Activated naive CD8-positive, alpha-beta T cell treated with anti-CD3 and anti-CD28 coated beads, Interleukin-2, amount 10 ng/mL, durations not matched to agents 7 days and 5 days (primary cell): ENCODE measurements around the gene NTN3. TPM values are rescaled to one million over a fixed set of nuclear protein-coding genes. Genes with fewer than 3 reads are reported as not detected.
"Not testable (repeated sequence)": the region's sequence is repeated elsewhere in the genome, so short reads cannot be mapped to it uniquely, and the experiment has no call there.

Experiments
- ATAC-seq: fragments of 150-1000 bp; cut with Tn5 transposase; one replicate; pipeline ENCODE4 v1.10.0; 2021; ENCODE audit warnings: low read depth, moderate library complexity
- POLR2A ChIA-PET: fragments of 350-600 bp; sonication (Branson Sonifier 250); formaldehyde crosslinking; loops from one replicate; lab custom pipeline; 2021; ENCODE audit warnings: antibody characterized with exemption; lab: Charles Lee
- DNase-seq: peaks from one replicate; pipeline ENCODE4 v3.0.0; 2021
- H3K27ac Mint-ChIP-seq: one replicate; pipeline ENCODE4 v1.8.0; 2022; ENCODE audit warnings: mild to moderate bottlenecking, mixed read lengths
- H3K27me3 Mint-ChIP-seq: one replicate; pipeline ENCODE4 v1.8.0; 2022; ENCODE audit warnings: mild to moderate bottlenecking, moderate library complexity, mixed read lengths
- H3K36me3 Mint-ChIP-seq: one replicate; pipeline ENCODE4 v1.8.0; 2021; ENCODE audit warnings: mild to moderate bottlenecking, mixed read lengths
- H3K4me1 Mint-ChIP-seq: one replicate; pipeline ENCODE4 v1.8.0; 2021; ENCODE audit warnings: mixed read lengths
- H3K4me3 Mint-ChIP-seq: one replicate; pipeline ENCODE4 v1.8.0; 2022; ENCODE audit warnings: mild to moderate bottlenecking, moderate library complexity, mixed read lengths
- H3K9me3 Mint-ChIP-seq: one replicate; pipeline ENCODE4 v1.8.0; 2021; ENCODE audit warnings: mixed read lengths
- total RNA-seq, 2 experiments: library from RNA; stranded (reverse); gene quantifications; one replicate each; pipeline ENCODE4 v1.2.3, GENCODE V29; 2021

NTN3 gene
- total RNA-seq, 2 experiments from 2014 or later = not detected

DNA sequence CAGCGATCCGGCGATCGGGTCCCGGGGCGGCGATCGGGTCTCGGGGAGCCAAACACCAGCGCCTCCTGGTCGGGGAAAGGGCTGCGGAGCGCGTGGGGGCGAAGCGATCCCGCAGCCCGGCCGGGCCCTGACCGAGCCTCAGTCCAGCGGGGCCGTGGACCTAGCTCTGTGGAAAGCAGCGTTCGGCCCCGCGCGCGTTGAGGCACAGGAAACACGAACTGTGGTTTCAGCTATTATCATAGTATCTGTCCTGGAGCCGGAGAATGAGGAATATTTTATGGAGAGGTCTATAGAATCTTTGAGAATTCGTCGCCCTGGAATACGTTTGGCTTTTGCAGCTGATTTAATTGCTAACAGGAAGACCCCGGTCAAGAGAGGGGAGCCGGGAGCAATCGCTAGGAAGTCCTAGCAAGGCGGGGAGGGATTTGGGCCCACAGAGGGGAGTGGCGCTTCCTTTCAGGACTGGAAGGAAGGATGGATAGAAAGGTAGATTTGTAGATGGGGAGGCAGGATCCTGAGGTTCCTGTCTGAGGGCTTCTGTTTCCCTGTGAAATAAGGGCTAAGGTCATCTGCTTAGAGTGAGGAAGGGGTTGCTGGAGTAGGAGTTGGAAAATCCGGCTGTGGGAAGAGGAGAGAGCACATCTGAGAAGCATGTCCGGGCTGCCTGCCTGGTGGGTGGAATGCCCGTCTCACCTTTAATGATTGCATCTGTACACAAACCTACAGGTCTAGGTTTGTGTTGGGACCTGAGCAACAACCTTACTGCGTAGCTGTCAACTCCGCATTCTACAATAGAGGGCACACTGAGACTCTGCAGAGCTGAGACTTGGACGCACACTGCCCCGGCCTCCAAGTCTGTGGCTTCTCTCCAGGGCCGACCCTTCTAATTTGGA lies 41.1 kb upstream of the NTN3 start:
- Mint-ChIP-seq H3K4me3 (peak overlapping the region; percentile 92), H3K9me3 (no peaks in the 10 kb centered on the region), H3K36me3 (peaks cover 25% of the 10 kb centered on the region), H3K27ac (peak overlapping the region; percentile 63), H3K27me3 (no peaks in the 10 kb centered on the region), H3K4me1 (peaks cover 29% of the 10 kb centered on the region)
- no peak for ATAC-seq
- POLR2A ChIA-PET = interaction anchor here (0.6 to 3.0 kb wide), 12 partner anchors 10 to 178 kb away, joined by 3 to 21 read pairs (median 4); partner anchors contain the start of genes AMDHD2, ECI1, PDPK1 and TBC1D24
- DNase-seq = no peak

DNA sequence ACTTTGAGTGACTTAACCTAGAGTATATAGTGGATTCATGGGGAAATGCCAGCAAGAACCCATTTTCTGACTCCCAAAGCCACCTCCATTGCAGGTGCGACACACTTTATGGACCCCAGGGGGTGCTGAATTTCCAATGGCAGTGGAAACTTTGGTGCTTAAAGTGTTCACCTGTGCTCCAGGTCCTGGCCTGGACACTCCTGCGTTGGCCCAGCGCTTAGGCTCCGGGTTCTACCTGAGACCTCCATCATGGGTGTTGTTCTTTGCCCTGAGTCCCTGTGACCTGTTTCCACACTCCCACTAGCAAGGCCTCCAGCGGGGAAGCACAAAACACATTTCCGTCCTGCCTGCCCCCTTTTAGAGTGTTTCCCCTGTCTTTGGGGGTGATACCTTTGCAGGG lies 38.8 kb upstream of the NTN3 start:
- DNase-seq (no peak), ATAC-seq (no peak)
- Mint-ChIP-seq H3K27ac (no peak overlapping the region), H3K36me3 (peaks cover 39% of the 10 kb centered on the region), H3K27me3 (no peaks in the 10 kb centered on the region), H3K4me1 (peaks cover 29% of the 10 kb centered on the region), H3K9me3 (no peaks in the 10 kb centered on the region), H3K4me3 (no peak overlapping the region)
- POLR2A ChIA-PET = no interaction called here

DNA sequence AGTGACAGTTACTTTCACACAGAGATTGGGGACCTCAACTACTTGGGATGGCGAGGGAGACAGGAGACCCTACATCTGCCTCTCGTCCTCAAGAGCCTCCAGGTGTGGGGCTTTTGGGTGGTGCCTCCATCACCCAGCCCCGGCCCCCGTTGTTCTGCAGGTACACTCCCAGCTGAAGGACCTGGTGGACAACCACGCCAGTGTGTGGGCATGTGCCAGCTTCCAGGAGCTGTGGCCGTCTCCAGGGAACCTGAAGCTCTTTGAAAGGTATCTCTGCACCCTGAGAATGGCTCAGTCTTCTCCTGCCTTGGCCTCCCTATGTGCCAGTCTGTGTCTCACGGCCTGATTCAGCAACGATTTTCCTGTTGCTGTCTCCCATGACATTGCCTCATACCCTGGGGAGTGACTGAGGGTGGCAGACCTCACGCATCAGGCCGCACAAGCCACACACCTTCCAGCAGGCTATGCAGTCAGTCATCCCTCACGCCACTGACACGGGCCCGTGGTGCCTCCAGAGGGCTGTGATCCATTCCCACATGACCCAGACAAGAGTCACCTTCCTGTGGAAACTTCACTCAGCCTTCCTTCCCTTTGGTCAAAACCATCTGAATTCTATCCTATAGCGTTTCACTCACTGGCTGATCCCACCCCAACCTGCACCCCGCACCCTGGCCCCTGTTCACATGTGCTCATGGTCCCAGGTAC lies 38.1 kb upstream of the NTN3 start:
- Mint-ChIP-seq H3K36me3 (peaks cover 41% of the 10 kb centered on the region), H3K4me1 (peaks cover 24% of the 10 kb centered on the region), H3K27me3 (no peaks in the 10 kb centered on the region), H3K27ac (no peak overlapping the region), H3K4me3 (no peak overlapping the region), H3K9me3 (no peaks in the 10 kb centered on the region)
- DNase-seq (no peak), ATAC-seq (no peak)
- POLR2A ChIA-PET = no interaction called here

- not testable (repeated sequence) for ATAC-seq, DNase-seq, H3K27me3 Mint-ChIP-seq, H3K4me3 Mint-ChIP-seq, H3K9me3 Mint-ChIP-seq
- POLR2A ChIA-PET = interaction anchor here (0.7 to 0.8 kb wide), 2 partner anchors 15 to 20 kb away, joined by 3 read pairs; no protein-coding TSS in a partner anchor
- H3K27ac Mint-ChIP-seq = peak overlapping the region; percentile 21
- peaks cover 49% of the 10 kb centered on the region for H3K36me3 Mint-ChIP-seq
- peaks cover 27% of the 10 kb centered on the region for H3K4me1 Mint-ChIP-seq
These were observed 35.9 kb upstream of the NTN3 start for GRCh38 chr16:2435236-2435635.

DNA sequence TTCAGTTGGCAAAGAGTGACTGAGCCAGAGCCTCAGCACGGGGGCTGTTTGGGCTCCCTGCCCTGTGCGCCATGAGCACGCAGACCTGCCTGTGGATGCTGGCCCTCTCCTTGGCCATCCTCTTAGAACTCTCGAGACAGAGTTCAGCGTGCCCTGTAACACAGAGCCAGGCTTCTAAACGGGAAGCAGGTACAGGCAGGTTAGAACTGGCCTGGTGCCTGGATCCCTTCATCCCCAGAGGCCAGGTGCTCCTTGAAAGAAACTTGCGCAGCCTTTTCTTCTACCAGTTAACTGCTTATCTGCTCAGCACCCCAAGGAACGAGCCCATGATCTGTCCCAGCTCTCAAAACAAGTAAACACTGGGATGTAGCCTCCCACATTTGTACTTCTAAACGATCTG lies 35.0 kb upstream of the NTN3 start:
- Mint-ChIP-seq H3K27me3 (no peaks in the 10 kb centered on the region), H3K4me1 (peaks cover 21% of the 10 kb centered on the region), H3K9me3 (no peaks in the 10 kb centered on the region), H3K36me3 (peaks cover 44% of the 10 kb centered on the region), H3K4me3 (no peak overlapping the region), H3K27ac (no peak overlapping the region)
- no peak for ATAC-seq
- no peak for DNase-seq
- POLR2A ChIA-PET = interaction anchor here (0.7 kb wide), 1 partner anchor 14 kb away, joined by 3 read pairs; no protein-coding TSS in a partner anchor

- Mint-ChIP-seq H3K27me3 (no peaks in the 10 kb centered on the region), H3K36me3 (peaks cover 46% of the 10 kb centered on the region), H3K27ac (no peak overlapping the region), H3K9me3 (no peaks in the 10 kb centered on the region), H3K4me1 (peaks cover 21% of the 10 kb centered on the region), H3K4me3 (no peak overlapping the region)
- ATAC-seq = no peak
- DNase-seq = no peak
- POLR2A ChIA-PET = interaction anchor here (1.3 kb wide), 1 partner anchor 9 kb away, joined by 5 read pairs; no protein-coding TSS in a partner anchor
These were observed 33.9 kb upstream of the NTN3 start for GRCh38 chr16:2437032-2437790.

GRCh38 chr16:2438121-2438520 lies 33.0 kb upstream of the NTN3 start:
- POLR2A ChIA-PET = interaction anchor here (0.7 to 4.4 kb wide), 4 partner anchors 8 to 527 kb away, joined by 3 to 21 read pairs (median 6); partner anchors contain the start of gene CCNF
- ATAC-seq (no peak), DNase-seq (no peak)
- Mint-ChIP-seq H3K9me3 (no peaks in the 10 kb centered on the region), H3K36me3 (peaks cover 41% of the 10 kb centered on the region), H3K27me3 (no peaks in the 10 kb centered on the region), H3K27ac (no peak overlapping the region), H3K4me1 (peaks cover 19% of the 10 kb centered on the region), H3K4me3 (no peak overlapping the region)

- peaks cover 16% of the 10 kb centered on the region for H3K4me1 Mint-ChIP-seq
- ATAC-seq (no peak), DNase-seq (no peak)
- H3K27me3 Mint-ChIP-seq = no peaks in the 10 kb centered on the region
- POLR2A ChIA-PET = interaction anchor here (0.5 to 4.4 kb wide), 4 partner anchors 9 to 583 kb away, joined by 3 to 21 read pairs (median 11); partner anchors contain the start of genes CCNF and TEDC2
- peak overlapping the region; percentile 21 for H3K4me3 Mint-ChIP-seq
- H3K9me3 Mint-ChIP-seq = no peaks in the 10 kb centered on the region
- peak overlapping the region; percentile 64 for H3K27ac Mint-ChIP-seq
- peaks cover 40% of the 10 kb centered on the region for H3K36me3 Mint-ChIP-seq
These were observed 31.5 kb upstream of the NTN3 start for GRCh38 chr16:2439598-2439997.

DNA sequence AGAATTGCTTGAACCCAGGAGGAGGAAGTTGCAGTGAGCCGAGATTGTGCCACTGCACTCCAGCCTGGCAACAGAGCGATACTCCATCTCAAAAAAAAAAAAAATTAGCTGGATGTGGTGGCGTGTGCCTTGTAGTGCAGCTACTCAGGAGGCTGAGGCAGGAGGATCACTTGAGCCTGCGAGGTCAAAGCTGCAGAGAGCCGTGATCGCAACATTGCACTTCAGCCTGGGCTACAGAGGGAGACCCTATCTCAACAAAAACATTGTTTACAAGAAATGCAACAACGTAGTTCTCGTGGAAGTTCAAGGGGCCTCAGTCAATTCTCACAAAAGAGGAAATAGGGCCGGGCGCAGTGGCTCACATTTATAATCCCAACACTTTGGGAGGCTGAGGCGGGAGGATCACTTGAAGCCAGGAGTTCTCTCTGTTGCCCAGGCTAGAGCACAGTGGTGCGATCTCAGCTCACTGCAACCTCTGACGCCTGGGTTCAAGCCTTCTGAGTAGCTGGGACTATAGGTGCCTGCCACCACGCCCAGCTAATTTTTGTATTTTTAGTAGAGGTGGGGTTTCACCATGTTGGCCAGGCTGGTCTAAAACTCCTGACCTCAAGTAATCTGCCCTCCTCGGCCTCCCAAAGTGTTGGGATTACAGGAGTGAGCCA lies 29.8 kb upstream of the NTN3 start:
- H3K4me1 Mint-ChIP-seq = peaks cover 16% of the 10 kb centered on the region
- POLR2A ChIA-PET = interaction anchor here (1.1 to 4.4 kb wide), 4 partner anchors 9 to 34 kb away, joined by 3 to 21 read pairs (median 9); partner anchors contain the start of genes CCNF, TBC1D24 and TEDC2

GRCh38 chr16:2443555-2443954 lies 27.5 kb upstream of the NTN3 start:
- POLR2A ChIA-PET = interaction anchor here (1.0 kb wide), 1 partner anchor 14 kb away, joined by 4 read pairs; the partner anchor contains the start of gene CCNF
- Mint-ChIP-seq H3K4me3 (no peak overlapping the region), H3K27me3 (no peaks in the 10 kb centered on the region), H3K36me3 (peaks cover 23% of the 10 kb centered on the region), H3K27ac (no peak overlapping the region), H3K4me1 (peaks cover 16% of the 10 kb centered on the region), H3K9me3 (no peaks in the 10 kb centered on the region)
- ATAC-seq (no peak), DNase-seq (no peak)

More for the DNA sequence above, 29.8 kb upstream of the NTN3 start:
- not testable (repeated sequence) for H3K27ac Mint-ChIP-seq, DNase-seq, H3K27me3 Mint-ChIP-seq, H3K9me3 Mint-ChIP-seq, H3K4me3 Mint-ChIP-seq
- H3K36me3 Mint-ChIP-seq = peaks cover 35% of the 10 kb centered on the region
- peak; percentile 46 for ATAC-seq

DNA sequence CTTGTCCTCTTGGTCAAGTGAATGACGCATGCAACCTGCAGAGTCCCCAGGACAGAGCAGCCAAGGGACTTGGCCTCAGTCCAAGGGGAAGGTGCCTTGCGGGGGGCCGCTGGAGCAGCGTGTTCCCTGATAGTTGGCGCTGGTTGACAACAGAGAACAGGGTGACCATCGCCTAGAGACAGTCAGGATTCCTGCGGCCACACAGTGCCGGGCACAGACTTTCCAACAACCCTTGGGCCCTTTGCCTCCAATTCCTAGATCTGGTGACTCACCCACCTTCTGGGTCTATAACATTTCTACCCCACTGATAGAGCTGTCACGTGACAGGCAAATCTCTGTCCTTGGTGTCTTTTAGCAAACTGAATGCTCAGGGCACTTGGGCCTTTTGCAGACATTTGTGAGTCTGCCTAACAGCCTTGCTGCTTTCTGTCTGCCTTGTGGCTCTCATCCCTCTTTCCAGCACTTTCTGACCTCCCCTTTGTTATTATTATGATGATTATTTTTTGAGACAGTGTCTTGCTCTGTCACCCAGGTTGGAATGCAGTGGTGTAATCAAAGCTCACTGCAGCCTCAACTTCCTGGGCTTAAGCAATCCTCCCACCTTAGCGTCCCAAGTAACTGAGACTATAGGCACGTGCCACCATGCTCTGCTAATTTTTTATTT lies 23.0 kb upstream of the NTN3 start:
- POLR2A ChIA-PET = interaction anchor here (1.5 kb wide), 1 partner anchor 12 kb away, joined by 4 read pairs; the partner anchor contains the start of gene TEDC2
- H3K27me3 Mint-ChIP-seq = no peaks in the 10 kb centered on the region
- peaks cover 25% of the 10 kb centered on the region for H3K36me3 Mint-ChIP-seq

DNA sequence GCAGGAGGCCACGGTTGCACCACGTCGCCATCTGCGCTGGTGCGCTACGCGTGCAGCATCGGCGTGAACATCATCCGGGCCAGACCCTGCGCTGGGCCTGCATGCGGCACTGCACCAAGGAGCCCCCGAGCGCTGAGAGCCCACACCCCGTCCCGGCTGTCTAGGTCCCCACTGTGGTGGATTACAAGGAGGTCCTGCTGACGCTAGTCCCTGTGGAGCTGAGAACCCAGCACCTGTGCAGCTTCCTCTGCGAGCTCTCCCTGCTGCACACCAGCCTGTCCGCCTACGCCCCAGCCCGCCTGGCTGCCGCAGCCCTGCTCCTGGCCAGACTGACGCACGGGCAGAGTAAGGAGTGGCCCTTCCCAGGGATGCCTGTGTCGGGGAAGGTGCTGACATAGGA lies 22.0 kb upstream of the NTN3 start:
- H3K9me3 Mint-ChIP-seq = no peaks in the 10 kb centered on the region
- H3K4me3 Mint-ChIP-seq = no peak overlapping the region
- peaks cover 21% of the 10 kb centered on the region for H3K36me3 Mint-ChIP-seq
- no peaks in the 10 kb centered on the region for H3K4me1 Mint-ChIP-seq
- DNase-seq (no peak), ATAC-seq (no peak)
- POLR2A ChIA-PET = interaction anchor here (1.9 kb wide), 1 partner anchor 19 kb away, joined by 9 read pairs; the partner anchor contains the start of gene CCNF
- no peak overlapping the region for H3K27ac Mint-ChIP-seq
- H3K27me3 Mint-ChIP-seq = no peaks in the 10 kb centered on the region

More for the DNA sequence above, 23.0 kb upstream of the NTN3 start:
- H3K27ac Mint-ChIP-seq = no peak overlapping the region
- no peak for DNase-seq
- H3K4me3 Mint-ChIP-seq = no peak overlapping the region
- H3K9me3 Mint-ChIP-seq = no peaks in the 10 kb centered on the region
- no peak for ATAC-seq
- H3K4me1 Mint-ChIP-seq = peaks cover 2% of the 10 kb centered on the region
